GM12878 (cell line): ENCODE data around the gene SEMA4A. TPM values are rescaled to one million over a fixed set of nuclear protein-coding genes. Genes with fewer than 3 reads are reported as not detected.

Source experiments
- ATAC-seq: fragments of 200-7000 bp; cut with Tn5 transposase; 3 replicates; pipeline ENCODE4 v1.9.1; 2020; ENCODE audit warnings: mild to moderate bottlenecking, moderate library complexity
- BruUV-seq: library from RNA; stranded (reverse); fragments of 400-500 nt; replicated peaks from 2 replicates; lab custom pipeline; 2021; lab: Mats Ljungman, UMichigan
- CTCF ChIA-PET: fragments of 300-600 bp; sonication (Branson Sonifier 250); formaldehyde crosslinking; extraction: SDS; loops from one replicate; lab custom pipeline; 2021; ENCODE audit warnings: inconsistent platforms; lab: Yijun Ruan, JAX
- POLR2A ChIA-PET: fragments of 350-600 bp; formaldehyde crosslinking; extraction: SDS; loops from one replicate; lab custom pipeline; 2021; ENCODE audit warnings: inconsistent platforms; lab: Charles Lee
- RAD21 ChIA-PET: fragments of 300-600 bp; sonication (Branson Sonifier 250); formaldehyde crosslinking; loops from one replicate; lab custom pipeline; 2023; ENCODE audit warnings: antibody characterized with exemption; ENCODE audit not compliant: unreplicated experiment; lab: Charles Lee
- SMC1A ChIA-PET: fragments of 300-600 bp; sonication (Branson Sonifier 250); formaldehyde crosslinking; loops from one replicate; lab custom pipeline; 2023; ENCODE audit not compliant: unreplicated experiment, uncharacterized antibody; lab: Charles Lee
- DNase-seq: peaks from one replicate; pipeline ENCODE4 v3.0.0-alpha.2; 2011; ENCODE audit warnings: low read depth, low spot score
- FAIRE-seq: peaks from 3 replicates; lab custom pipeline; 2011; peaks lifted over from hg19 to GRCh38; lab: Jason Lieb, UNC
- H2AFZ ChIP-seq: 2 replicates; pipeline ENCODE4 v1.6.0; 2011; ENCODE audit warnings: low read depth, low read length, control low read depth; ENCODE audit not compliant: control insufficient read depth
- H3K27ac ChIP-seq: 2 replicates; pipeline ENCODE4 v1.5.1; 2011; ENCODE audit warnings: control low read depth; ENCODE audit not compliant: control insufficient read depth, insufficient read depth
- H3K27me3 ChIP-seq, 2 experiments: replicated peaks in 1 of 2; 2 replicates each; pipeline versions ENCODE4 v1.6.0 to v1.6.1; 2011; ENCODE audit warnings: low read length in 1 of 2; ENCODE audit not compliant: control insufficient read depth in 2 of 2, insufficient read depth in 2 of 2
- H3K36me3 ChIP-seq, 2 experiments: 2 replicates each; pipeline ENCODE4 v1.5.1; 2011; ENCODE audit warnings: low read length in 1 of 2; ENCODE audit not compliant: control insufficient read depth in 2 of 2, insufficient read depth in 2 of 2
- H3K4me1 ChIP-seq: 2 replicates; pipeline ENCODE4 v1.6.1; 2011; ENCODE audit warnings: mild to moderate bottlenecking, low read length, moderate library complexity, mixed read lengths; ENCODE audit not compliant: control insufficient read depth, insufficient read depth
- H3K4me2 ChIP-seq: 2 replicates; pipeline ENCODE4 v1.6.0; 2011; ENCODE audit warnings: control low read depth; ENCODE audit not compliant: control insufficient read depth, insufficient read depth
- H3K4me3 ChIP-seq: fragments of 200-600 bp; sonication (generic); 2 replicates; pipeline ENCODE4 v1.5.1; 2016
- H3K79me2 ChIP-seq: 2 replicates; pipeline ENCODE4 v1.6.0; 2011; ENCODE audit warnings: low read length; ENCODE audit not compliant: control insufficient read depth, insufficient read depth
- H3K9ac ChIP-seq: 2 replicates; pipeline ENCODE4 v1.8.0; 2011; ENCODE audit warnings: low read length, control low read depth, mixed read lengths; ENCODE audit not compliant: control insufficient read depth, insufficient read depth
- H3K9me3 ChIP-seq: replicated peaks from 3 replicates; pipeline ENCODE4 v1.5.1; 2011; ENCODE audit warnings: mild to moderate bottlenecking, low read length; ENCODE audit not compliant: control insufficient read depth, insufficient read depth
- H4K20me1 ChIP-seq: 2 replicates; pipeline ENCODE4 v1.6.0; 2011; ENCODE audit not compliant: control insufficient read depth, insufficient read depth
- IKZF1 ChIP-seq: fragments of 450-650 bp; conservative IDR thresholded peaks from 2 replicates; pipeline ENCODE4 v1.6.1; 2017; ENCODE audit warnings: antibody characterized with exemption, mild to moderate bottlenecking
- MLLT1 ChIP-seq: fragments of 450-650 bp; IDR thresholded peaks from 2 replicates; pipeline ENCODE4 v1.6.1; 2016; ENCODE audit warnings: mild to moderate bottlenecking
- NFXL1 ChIP-seq: fragments of 450-650 bp; IDR thresholded peaks from 2 replicates; pipeline ENCODE4 v1.6.1; 2017; ENCODE audit warnings: antibody characterized with exemption, mild to moderate bottlenecking, borderline replicate concordance
- TCF7 ChIP-seq: IDR thresholded peaks from 2 replicates; pipeline ENCODE4 v1.6.1; 2014; ENCODE audit warnings: antibody characterized with exemption, borderline replicate concordance
- WGBS: methylation state at CpG from one replicate; pipeline ENCODE4 v1.1.6; 2016; ENCODE audit warnings: low lambda C conversion rate; ENCODE audit not compliant: insufficient replicate concordance, insufficient coverage; ENCODE audit errors: missing lambda C conversion rate; 5-methylcytosine and 5-hydroxymethylcytosine counted together
- in situ Hi-C: fragments of 300-500 bp; cut with MboI; formaldehyde crosslinking; loops from 9 replicates; pipeline ENCODE4 v1.14.3; 2018; ENCODE audit warnings: mixed read lengths
- intact Hi-C: fragments of 100-400 bp; cut with micrococcal nuclease; formaldehyde crosslinking; loops from one replicate; pipeline ENCODE4 v1.14.2; 2022; ENCODE audit not compliant: unreplicated experiment
- polyA plus RNA-seq, 11 experiments: library from polyadenylated mRNA; depleted of rRNA in 4 of 11; unstranded in 6 of 11; stranded (reverse) in 5 of 11; fragments of >200 nt; fragmentation: Nextera tagmentation in 4 of 11; fragmentation: Illumina TruSeq in 1 of 11; extraction: Ambion mirVana in 4 of 11; extraction: Trizol in 1 of 11; gene quantifications; 1 replicate in 1 of 11; 2 replicates in 10 of 11; pipeline versions ENCODE4 v1.2.1 to v1.2.3, GENCODE V29; 2011 to 2016; ENCODE audit warnings: inconsistent platforms in 2 of 11, missing spikeins in 2 of 11, low read depth in 1 of 11
- total RNA-seq, 4 experiments: library from RNA; depleted of rRNA in 3 of 4; stranded (reverse); fragments of >200 nt in 3 of 4; fragmentation: Illumina TruSeq in 1 of 4; extraction: Trizol in 1 of 4; gene quantifications; 2 replicates each; pipeline versions ENCODE4 v1.2.1 to v1.2.3, GENCODE V29; 2013 to 2021

SEMA4A gene
- total and polyA plus RNA-seq, 10 of the 15 experiments (the other 5 are each of a cell fraction or from before 2014, with no cell fraction given), result 2.6 to 64.2 (median 32.8) TPM

GRCh38 chr1:156118177-156118868 is 35.1 kb upstream of the SEMA4A start:
- in situ Hi-C loops (no loop called here), intact Hi-C loops (no loop called here)
- RAD21 ChIA-PET, result interaction anchor here (1.1 to 22.2 kb wide), 4 partner anchors 10 to 36 kb away, joined by 3 to 695 read pairs (median 54); no protein-coding TSS in a partner anchor
- FAIRE-seq (no peak), DNase-seq (no peak), ATAC-seq (no peak)
- SMC1A ChIA-PET, result interaction anchor here (1.3 to 23.6 kb wide), 3 partner anchors 11 to 165 kb away, joined by 3 to 874 read pairs (median 92); no protein-coding TSS in a partner anchor
- H3K9me3 ChIP-seq, result no peaks in the 10 kb centered on the region
- WGBS, result 79% methylated on average over 8 of the region's 8 CpGs
- peaks cover 36% of the 10 kb centered on the region for H3K4me1 ChIP-seq
- H3K4me3 ChIP-seq, result peak overlapping the region; percentile 49; the same call in 1 of the 2 replicates
- H3K79me2 ChIP-seq, result peaks cover 77% of the 10 kb centered on the region
- H3K27ac ChIP-seq, result peak overlapping the region; percentile 24
- TF ChIP-seq NFXL1 (no peak), MLLT1 (peak; percentile 56; the same call in 1 of the 2 replicates), IKZF1 (0 out of 2 replicates have a peak, but pooled peaks have one; percentile 30), TCF7 (no peak)
- BruUV-seq, result TSS peak; percentile 29
- peak overlapping the region; percentile 47 for H3K9ac ChIP-seq
- no peaks in the 10 kb centered on the region for H4K20me1 ChIP-seq
- no peaks in the 10 kb centered on the region for H3K27me3 ChIP-seq
- H3K36me3 ChIP-seq, result no peaks in the 10 kb centered on the region; a peak in 1 of 4 replicates
- POLR2A ChIA-PET, result interaction anchor here (0.8 to 12.7 kb wide), 7 partner anchors 10 to 245 kb away, joined by 3 to 128 read pairs (median 3); partner anchors contain the start of gene ARHGEF2
- CTCF ChIA-PET, result interaction anchor here (5.0 to 25.7 kb wide), 2 partner anchors 11 to 21 kb away, joined by 43 to 1294 read pairs; no protein-coding TSS in a partner anchor
- peak overlapping the region; percentile 57 for H3K4me2 ChIP-seq
- H2AFZ ChIP-seq, result no peak overlapping the region
